ENCODE measurements around the gene AAMDC.

GRCh38 chr11:77784572-77784971 is 36.4 kb upstream of the AAMDC start:
- TF ChIP-seq, protein P1, sequence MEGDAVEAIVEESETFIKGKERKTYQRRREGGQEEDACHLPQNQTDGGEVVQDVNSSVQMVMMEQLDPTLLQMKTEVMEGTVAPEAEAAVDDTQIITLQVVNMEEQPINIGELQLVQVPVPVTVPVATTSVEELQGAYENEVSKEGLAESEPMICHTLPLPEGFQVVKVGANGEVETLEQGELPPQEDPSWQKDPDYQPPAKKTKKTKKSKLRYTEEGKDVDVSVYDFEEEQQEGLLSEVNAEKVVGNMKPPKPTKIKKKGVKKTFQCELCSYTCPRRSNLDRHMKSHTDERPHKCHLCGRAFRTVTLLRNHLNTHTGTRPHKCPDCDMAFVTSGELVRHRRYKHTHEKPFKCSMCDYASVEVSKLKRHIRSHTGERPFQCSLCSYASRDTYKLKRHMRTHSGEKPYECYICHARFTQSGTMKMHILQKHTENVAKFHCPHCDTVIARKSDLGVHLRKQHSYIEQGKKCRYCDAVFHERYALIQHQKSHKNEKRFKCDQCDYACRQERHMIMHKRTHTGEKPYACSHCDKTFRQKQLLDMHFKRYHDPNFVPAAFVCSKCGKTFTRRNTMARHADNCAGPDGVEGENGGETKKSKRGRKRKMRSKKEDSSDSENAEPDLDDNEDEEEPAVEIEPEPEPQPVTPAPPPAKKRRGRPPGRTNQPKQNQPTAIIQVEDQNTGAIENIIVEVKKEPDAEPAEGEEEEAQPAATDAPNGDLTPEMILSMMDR (IDR thresholded peaks at IDR 0.05), result no peak
- TF ChIP-seq POLR2AphosphoS5 (IDR thresholded peaks at IDR 0.05) (no peak), POLR2A (IDR thresholded peaks at IDR 0.05) (no peak), EP300 (IDR thresholded peaks at IDR 0.05) (no peak)
